Lower lobe of right lung (tissue), 2 donors: Measurements from ENCODE around the gene PAK6. TPM values are rescaled to one million over a fixed set of nuclear protein-coding genes. Genes with fewer than 3 reads are reported as not detected.

Source experiments
- ATAC-seq, 2 donors: fragments of 200-7000 bp; cut with Tn5 transposase; one replicate each; pipeline ENCODE4 v1.9.1; 2020 to 2022; ENCODE audit warnings: mild to moderate bottlenecking in 2 of 2, moderate library complexity in 2 of 2
- DNase-seq: peaks from one replicate; pipeline ENCODE4 v3.0.0-alpha.2; 2020
- H3K27ac ChIP-seq: fragments of 200-600 bp; one replicate; pipeline ENCODE4 v1.8.0; 2022
- H3K27me3 ChIP-seq: fragments of 200-600 bp; one replicate; pipeline ENCODE4 v1.8.0; 2022; ENCODE audit warnings: low read depth
- H3K36me3 ChIP-seq: fragments of 200-600 bp; one replicate; pipeline ENCODE4 v1.8.0; 2022; ENCODE audit warnings: mild to moderate bottlenecking
- H3K4me1 ChIP-seq: fragments of 200-600 bp; one replicate; pipeline ENCODE4 v1.8.0; 2022
- H3K4me3 ChIP-seq: fragments of 200-600 bp; one replicate; pipeline ENCODE4 v1.8.0; 2022; ENCODE audit warnings: mild to moderate bottlenecking
- H3K9me3 ChIP-seq: fragments of 200-600 bp; one replicate; pipeline ENCODE4 v1.8.0; 2022
- intact Hi-C: fragments of 100-400 bp; cut with DNase I; formaldehyde crosslinking; loops from one replicate; pipeline ENCODE4 v1.11.0; 2022
- total RNA-seq: library from RNA; stranded (reverse); fragmentation: NEBNext Ultra II Directional; extraction: Animal tissue kit (Norgen Biotek cat#: 25700); gene quantifications from one replicate; pipeline ENCODE4 v1.2.1, GENCODE V29; 2021
- TF ChIP-seq, protein P1 (sequence below): fragments of 200-600 bp; IDR thresholded peaks from one replicate; pipeline ENCODE4 v1.8.0; 2022; ENCODE audit warnings: antibody characterized with exemption, mild to moderate bottlenecking
- donor health status: DM: no; HTN: yes; CAD: no; lungs with severe emphysema.

PAK6 gene
- total RNA-seq, 1 donor from 2014 or later: 5.6 TPM

DNA sequence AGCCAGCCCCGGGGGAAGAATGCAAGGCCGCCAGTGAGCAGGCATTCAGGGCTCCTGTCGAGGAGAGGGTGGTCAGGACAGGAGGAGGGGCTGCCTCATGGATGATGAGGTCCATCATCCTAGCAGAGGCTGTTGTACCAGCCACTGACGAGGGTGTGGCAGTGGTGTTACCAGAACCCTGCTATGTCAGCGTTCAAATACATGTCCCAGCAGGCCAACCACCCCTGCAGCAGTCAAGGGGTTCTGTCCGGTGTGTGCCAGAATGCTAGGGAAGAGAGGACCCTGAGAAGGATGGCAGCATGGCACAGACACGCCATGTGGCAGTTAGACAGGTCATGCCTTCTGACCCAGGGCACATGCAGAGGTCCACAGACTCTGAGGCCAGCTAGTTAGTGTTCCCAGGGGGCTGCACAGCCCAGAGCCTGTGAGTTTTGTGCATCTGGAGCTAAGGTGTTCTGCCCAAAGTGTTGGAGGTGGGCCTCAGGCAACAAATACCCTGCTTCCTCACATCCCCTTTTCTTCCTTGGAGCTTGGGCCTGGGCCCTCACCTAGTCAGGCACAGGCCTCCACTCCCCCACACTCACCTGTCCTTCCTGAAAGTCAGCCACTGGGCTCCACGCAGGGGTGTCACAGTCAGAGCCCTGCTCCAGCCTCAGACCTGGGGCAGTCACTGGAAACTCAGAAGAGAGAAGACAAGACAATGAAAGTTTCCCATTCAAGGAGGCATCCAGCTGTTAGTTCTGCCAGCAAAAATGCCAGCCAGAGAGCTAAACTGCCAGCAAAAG lies 7.8 kb downstream of the PAK6 start:
- TF ChIP-seq, protein P1, sequence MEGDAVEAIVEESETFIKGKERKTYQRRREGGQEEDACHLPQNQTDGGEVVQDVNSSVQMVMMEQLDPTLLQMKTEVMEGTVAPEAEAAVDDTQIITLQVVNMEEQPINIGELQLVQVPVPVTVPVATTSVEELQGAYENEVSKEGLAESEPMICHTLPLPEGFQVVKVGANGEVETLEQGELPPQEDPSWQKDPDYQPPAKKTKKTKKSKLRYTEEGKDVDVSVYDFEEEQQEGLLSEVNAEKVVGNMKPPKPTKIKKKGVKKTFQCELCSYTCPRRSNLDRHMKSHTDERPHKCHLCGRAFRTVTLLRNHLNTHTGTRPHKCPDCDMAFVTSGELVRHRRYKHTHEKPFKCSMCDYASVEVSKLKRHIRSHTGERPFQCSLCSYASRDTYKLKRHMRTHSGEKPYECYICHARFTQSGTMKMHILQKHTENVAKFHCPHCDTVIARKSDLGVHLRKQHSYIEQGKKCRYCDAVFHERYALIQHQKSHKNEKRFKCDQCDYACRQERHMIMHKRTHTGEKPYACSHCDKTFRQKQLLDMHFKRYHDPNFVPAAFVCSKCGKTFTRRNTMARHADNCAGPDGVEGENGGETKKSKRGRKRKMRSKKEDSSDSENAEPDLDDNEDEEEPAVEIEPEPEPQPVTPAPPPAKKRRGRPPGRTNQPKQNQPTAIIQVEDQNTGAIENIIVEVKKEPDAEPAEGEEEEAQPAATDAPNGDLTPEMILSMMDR: no peak
- Histone ChIP-seq H3K27me3 (no peaks in the 10 kb centered on the region), H3K27ac (no peak overlapping the region), H3K9me3 (no peaks in the 10 kb centered on the region), H3K4me3 (no peak overlapping the region), H3K36me3 (no peaks in the 10 kb centered on the region), H3K4me1 (peaks cover 5% of the 10 kb centered on the region)
- ATAC-seq: no peak
- DNase-seq: peak; percentile 32
- intact Hi-C loops: no loop called here

DNA sequence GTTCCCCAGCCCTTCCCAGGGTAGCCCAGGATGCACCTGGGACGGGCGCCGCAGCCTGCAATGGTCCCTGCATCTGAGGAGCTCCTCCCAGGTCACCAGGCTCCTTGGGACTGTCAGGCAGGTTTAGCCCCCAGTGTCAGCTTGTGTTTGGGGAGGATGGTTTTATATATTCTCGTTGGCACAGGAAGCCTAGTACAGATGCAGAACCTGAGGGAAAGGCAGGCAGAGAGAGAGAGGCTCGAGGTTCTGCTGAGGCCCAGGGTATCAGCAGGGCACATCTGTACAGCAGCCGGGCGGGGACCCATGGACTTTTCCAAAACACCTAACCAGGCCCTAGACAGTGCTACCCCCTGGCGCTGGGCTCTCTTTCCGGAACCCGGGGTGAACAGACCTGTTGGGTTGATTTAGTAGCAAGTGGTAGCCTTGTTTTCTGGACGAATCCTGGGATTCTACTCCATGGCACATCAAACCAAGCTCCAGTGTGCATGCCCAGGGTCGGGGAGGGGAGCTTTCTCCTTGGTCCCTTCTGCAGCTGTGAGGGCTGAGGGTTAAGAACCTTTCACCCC lies 8.6 kb downstream of the PAK6 start:
- H3K4me1 ChIP-seq: peaks cover 10% of the 10 kb centered on the region
- TF ChIP-seq, protein P1: no peak
- H3K4me3 ChIP-seq: no peak overlapping the region
- ATAC-seq: no peak
- peaks cover 5% of the 10 kb centered on the region for H3K27me3 ChIP-seq
- H3K36me3 ChIP-seq: no peaks in the 10 kb centered on the region
- no peak overlapping the region for H3K27ac ChIP-seq
- DNase-seq: peak; percentile 36
- no peaks in the 10 kb centered on the region for H3K9me3 ChIP-seq
- intact Hi-C loops: no loop called here

DNA sequence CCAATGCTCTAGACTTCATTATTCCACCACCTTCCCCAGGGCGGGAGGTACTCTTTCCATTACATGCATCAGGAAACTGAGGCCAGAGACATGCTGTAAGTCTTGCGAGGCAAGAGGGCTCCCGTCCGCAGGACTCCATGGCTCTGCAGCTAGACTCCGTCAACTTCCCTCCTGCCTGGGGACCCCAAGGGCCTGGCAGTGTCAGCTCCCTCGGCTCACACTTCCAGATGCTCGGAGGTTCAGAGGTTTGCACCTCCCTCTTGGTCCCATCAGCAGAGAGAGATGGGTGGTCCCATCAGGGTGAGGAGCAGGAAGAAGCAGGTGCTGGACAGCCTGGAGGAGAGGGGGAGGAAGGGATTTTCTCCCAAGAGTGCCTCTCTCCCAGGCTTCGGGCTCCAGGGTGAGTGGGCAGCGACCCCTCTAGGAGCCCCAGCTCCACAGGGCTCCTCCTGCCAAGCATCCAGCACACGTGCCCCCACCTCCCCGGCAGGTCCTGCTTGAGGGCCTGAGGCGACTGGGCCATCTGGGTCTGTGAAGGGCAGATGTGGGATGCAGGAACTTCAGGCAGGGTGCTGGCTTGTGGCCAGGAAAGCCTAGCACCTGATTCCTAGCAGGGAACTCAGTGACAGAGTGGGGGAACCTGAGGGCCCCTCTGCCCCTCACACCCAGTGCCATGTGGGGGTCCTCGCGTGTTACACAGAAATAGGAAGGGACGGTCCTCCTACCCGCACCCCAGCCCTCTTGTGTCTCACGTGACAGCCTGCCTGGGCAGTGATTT lies 9.3 kb downstream of the PAK6 start:
- Histone ChIP-seq H3K27me3 (peaks cover 12% of the 10 kb centered on the region), H3K4me3 (no peak overlapping the region), H3K36me3 (no peaks in the 10 kb centered on the region), H3K27ac (no peak overlapping the region), H3K4me1 (peaks cover 17% of the 10 kb centered on the region), H3K9me3 (no peaks in the 10 kb centered on the region)
- intact Hi-C loops: no loop called here
- TF ChIP-seq, protein P1: no peak
- ATAC-seq: no peak
- DNase-seq: peak; percentile 39

DNA sequence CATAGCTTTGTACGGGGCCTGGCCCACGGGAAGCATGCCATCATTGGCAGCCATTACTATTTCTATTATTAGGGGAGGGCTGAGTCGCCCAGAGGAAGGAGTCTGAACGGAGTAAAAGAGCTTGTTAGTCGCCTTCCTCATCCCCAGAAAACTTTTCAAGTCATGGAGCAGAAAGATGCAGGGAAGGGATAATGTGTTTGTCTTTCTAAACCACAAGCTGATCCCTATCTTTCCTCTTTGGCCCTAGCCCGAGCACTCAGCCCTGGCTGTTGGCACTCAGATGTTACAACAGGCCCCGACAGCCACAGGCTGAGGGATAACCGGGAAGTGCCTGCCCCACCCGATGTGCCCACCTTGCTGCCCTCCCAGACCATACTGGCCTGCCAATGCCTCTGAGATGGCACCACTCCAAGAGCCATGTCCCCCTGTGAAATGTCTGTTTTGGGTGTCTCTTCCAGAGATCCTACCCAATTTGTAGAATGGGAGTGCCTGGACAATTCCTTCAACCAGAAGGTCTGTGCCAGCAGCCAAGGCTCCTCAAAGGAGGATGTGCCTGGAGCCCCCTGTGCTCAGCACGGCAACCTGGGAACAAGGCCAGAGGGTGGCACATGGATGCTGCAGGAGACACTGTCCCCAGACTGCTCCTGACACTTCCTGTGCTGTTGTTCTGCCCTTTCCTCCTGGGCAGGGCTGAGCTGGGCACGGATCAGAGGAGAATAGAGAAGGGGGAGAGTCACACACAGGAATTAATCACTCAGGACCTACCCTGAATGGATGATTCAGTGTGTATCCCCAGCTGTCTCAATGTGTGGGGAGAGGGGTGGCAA lies 10.8 kb downstream of the PAK6 start:
- TF ChIP-seq, protein P1: no peak
- H3K4me1 ChIP-seq: peaks cover 27% of the 10 kb centered on the region
- no peak overlapping the region for H3K27ac ChIP-seq
- H3K36me3 ChIP-seq: no peaks in the 10 kb centered on the region
- intact Hi-C loops: no loop called here
- peak; percentile 41 for DNase-seq
- H3K9me3 ChIP-seq: no peaks in the 10 kb centered on the region
- H3K4me3 ChIP-seq: no peak overlapping the region
- no peak for ATAC-seq
- peaks cover 17% of the 10 kb centered on the region for H3K27me3 ChIP-seq

DNA sequence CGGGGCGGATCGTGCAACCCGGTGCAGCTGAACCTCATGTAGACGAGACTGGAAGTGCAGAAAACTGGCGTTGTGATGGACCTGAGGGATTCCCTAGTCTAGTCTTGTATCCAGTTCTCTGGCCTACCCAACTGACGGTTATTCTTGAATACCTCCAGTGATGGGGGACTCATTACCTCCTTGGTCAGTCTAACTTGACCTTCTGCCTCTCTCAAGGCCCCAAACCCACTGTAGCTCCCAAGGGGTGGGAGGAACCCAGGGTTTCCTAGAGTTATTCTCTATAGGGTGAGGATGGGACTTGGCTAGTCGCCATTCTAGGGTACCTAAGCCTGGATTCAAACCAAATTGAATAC lies 11.4 kb downstream of the PAK6 start:
- intact Hi-C loops: no loop called here
- H3K27me3 ChIP-seq: peaks cover 17% of the 10 kb centered on the region
- peaks cover 27% of the 10 kb centered on the region for H3K4me1 ChIP-seq
- DNase-seq (no peak), ATAC-seq (no peak)
- H3K9me3 ChIP-seq: no peaks in the 10 kb centered on the region
- no peak overlapping the region for H3K27ac ChIP-seq
- H3K4me3 ChIP-seq: no peak overlapping the region
- TF ChIP-seq, protein P1: no peak
- H3K36me3 ChIP-seq: no peaks in the 10 kb centered on the region
